Measurements from ENCODE around the gene EGFL6. TPM values are rescaled to one million over a fixed set of nuclear protein-coding genes. Genes with fewer than 3 reads are reported as not detected.
"Not testable (repeated sequence)": the region's sequence is repeated elsewhere in the genome, so short reads cannot be mapped to it uniquely, and the experiment has no call there.

Gene EGFL6
- total RNA-seq, 4 donors from 2014 or later: 0.22 TPM; not detected in 3

- Histone ChIP-seq H3K4me3 (no peak overlapping the region), H3K27ac (peak overlapping the region in 1 of 4 donors; percentile 16), H3K27me3 (no peaks in the 10 kb centered on the region), H3K36me3 (peaks cover 0 to 4% of the 10 kb centered on the region in 2 donors), H3K4me1 (peaks cover 0 to 14% (median 0%) of the 10 kb centered on the region in 3 donors), H3K9me3 (no peaks in the 10 kb centered on the region)
- no peak for TF ChIP-seq EP300 (IDR thresholded peaks at IDR 0.05)
- no peak for TF ChIP-seq CTCF (IDR thresholded peaks at IDR 0.05)
- TF ChIP-seq POLR2A (IDR thresholded peaks at IDR 0.05): no peak
- TF ChIP-seq POLR2AphosphoS5 (IDR thresholded peaks at IDR 0.05): no peak
- 40 to 80% methylated on average over 1 to 3 of the region's 3 CpGs for WGBS, 2 donors (ENCODE audit: low coverage in 1 of 2)
- no peak for ATAC-seq
Measured at GRCh38 chrX:13666836-13667235, 97.4 kb downstream of the EGFL6 start.

- H3K4me3 ChIP-seq: no peak overlapping the region
- H3K36me3 ChIP-seq: peaks cover 0 to 4% of the 10 kb centered on the region in 2 donors
- ATAC-seq: no peak
- H3K27me3 ChIP-seq: no peaks in the 10 kb centered on the region
- no peaks in the 10 kb centered on the region for H3K9me3 ChIP-seq
- peaks cover 0 to 14% (median 0%) of the 10 kb centered on the region in 3 donors for H3K4me1 ChIP-seq
- peak overlapping the region in 1 of 4 donors; percentile 16 for H3K27ac ChIP-seq
- TF ChIP-seq POLR2AphosphoS5 (IDR thresholded peaks at IDR 0.05): no peak
Measured at GRCh38 chrX:13667919-13668318, 98.5 kb downstream of the EGFL6 start.

GRCh38 chrX:13669246-13669737, 99.9 kb downstream of the EGFL6 start:
- Histone ChIP-seq H3K9me3 (no peaks in the 10 kb centered on the region), H3K36me3 (no peaks in the 10 kb centered on the region), H3K27ac (peak overlapping the region in 3 of 4 donors; percentile 31 to 53 (median 45)), H3K27me3 (no peaks in the 10 kb centered on the region), H3K4me1 (peaks cover 0 to 14% (median 0%) of the 10 kb centered on the region in 3 donors), H3K4me3 (peak overlapping the region in 1 of 2 donors; percentile 12)
- no peak for TF ChIP-seq POLR2A (IDR thresholded peaks at IDR 0.05)
- TF ChIP-seq POLR2AphosphoS5 (IDR thresholded peaks at IDR 0.05): peak; percentile 35
- 0 to 20% methylated on average over 5 to 7 of the region's 9 CpGs for WGBS, 2 donors (ENCODE audit: low coverage in 1 of 2)
- peak; percentile 61 for ATAC-seq

DNA sequence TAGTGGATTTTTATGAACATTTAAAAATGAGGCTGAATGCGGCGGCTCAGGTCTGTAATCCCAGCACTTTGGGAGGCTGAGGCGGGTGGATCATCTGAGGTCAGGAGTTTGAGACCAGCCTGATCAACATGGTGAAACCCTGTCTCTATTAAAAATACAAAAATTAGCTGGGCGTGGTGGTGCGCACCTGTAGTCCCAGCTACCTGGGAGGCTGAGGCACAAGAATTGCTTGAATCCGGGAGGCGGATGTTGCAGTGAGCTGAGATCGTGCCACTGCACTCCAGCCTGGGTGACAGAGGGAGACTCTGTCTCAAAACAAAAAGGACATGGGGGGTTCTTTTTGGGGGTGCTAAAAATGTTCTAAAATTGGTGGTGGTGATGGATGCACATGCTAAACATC, 100.4 kb downstream of the EGFL6 start:
- not testable (repeated sequence) for ATAC-seq, H3K27me3 ChIP-seq, H3K9me3 ChIP-seq, H3K36me3 ChIP-seq, H3K4me3 ChIP-seq
- WGBS, 2 donors (ENCODE audit: low coverage in 1 of 2): 79% methylated on average over 6 of the region's 8 CpGs; no CpG with 5 or more reads in 1 of the 2 donors
- H3K27ac ChIP-seq: peak overlapping the region in 3 of 4 donors; percentile 31 to 53 (median 45)
- peaks cover 0 to 14% (median 0%) of the 10 kb centered on the region in 3 donors for H3K4me1 ChIP-seq

- peaks cover 0 to 14% (median 0%) of the 10 kb centered on the region in 3 donors for H3K4me1 ChIP-seq
- TF ChIP-seq CTCF (IDR thresholded peaks at IDR 0.05) (no peak), POLR2AphosphoS5 (IDR thresholded peaks at IDR 0.05) (no peak), POLR2A (IDR thresholded peaks at IDR 0.05) (no peak), EP300 (IDR thresholded peaks at IDR 0.05) (no peak)
- WGBS, 2 donors (ENCODE audit: low coverage in 1 of 2): 92 to 100% methylated on average over 2 to 5 of the region's 5 CpGs
- no peak overlapping the region for H3K27ac ChIP-seq
- no peak for ATAC-seq
- no peaks in the 10 kb centered on the region for H3K9me3 ChIP-seq
- no peaks in the 10 kb centered on the region for H3K27me3 ChIP-seq
- no peaks in the 10 kb centered on the region for H3K36me3 ChIP-seq
- no peak overlapping the region for H3K4me3 ChIP-seq
Measured at GRCh38 chrX:13670197-13670596, 100.8 kb downstream of the EGFL6 start.

DNA sequence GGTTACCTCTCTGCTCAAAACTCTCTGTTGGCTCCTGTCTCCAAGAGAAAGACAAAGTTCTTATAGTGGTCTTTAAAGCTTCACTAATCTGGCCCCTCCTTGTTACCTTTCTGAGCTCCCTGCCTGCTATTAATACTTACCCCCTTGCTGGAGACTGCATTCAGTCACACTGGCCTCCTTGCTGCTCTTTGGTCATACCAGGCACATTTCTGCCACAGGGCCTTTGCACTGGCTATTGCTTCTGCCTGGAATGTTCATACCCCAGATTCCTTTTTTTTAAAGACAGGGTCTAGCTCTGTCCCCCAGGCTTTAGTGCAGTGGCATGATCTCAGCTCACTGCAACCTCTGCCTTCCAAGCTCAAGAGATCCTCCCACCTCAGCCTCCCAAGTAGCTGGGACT, 103.6 kb downstream of the EGFL6 start:
- TF ChIP-seq POLR2A (IDR thresholded peaks at IDR 0.05) (no peak), POLR2AphosphoS5 (IDR thresholded peaks at IDR 0.05) (no peak), EP300 (IDR thresholded peaks at IDR 0.05) (no peak), CTCF (IDR thresholded peaks at IDR 0.05) (no peak)
- H3K9me3 ChIP-seq: no peaks in the 10 kb centered on the region
- H3K27me3 ChIP-seq: no peaks in the 10 kb centered on the region
- H3K36me3 ChIP-seq: no peaks in the 10 kb centered on the region
- no peaks in the 10 kb centered on the region for H3K4me1 ChIP-seq
- no peak for ATAC-seq
- H3K27ac ChIP-seq: no peak overlapping the region
- no peak overlapping the region for H3K4me3 ChIP-seq

Data from gastroesophageal sphincter (tissue), 4 donors.